Stimulated activated CD8-positive, alpha-beta memory T cell treated with anti-CD3 and anti-CD28 coated beads, Interleukin-7, amount 100 ng/mL, for 4 hours (primary cell): ENCODE measurements around the gene USP35.

Source experiments
- DNase-seq, 2 donors: peaks; one replicate each; pipeline ENCODE4 v3.0.0-alpha.2; 2020; ENCODE audit warnings: low read depth in 2 of 2

The USP35 gene

DNA sequence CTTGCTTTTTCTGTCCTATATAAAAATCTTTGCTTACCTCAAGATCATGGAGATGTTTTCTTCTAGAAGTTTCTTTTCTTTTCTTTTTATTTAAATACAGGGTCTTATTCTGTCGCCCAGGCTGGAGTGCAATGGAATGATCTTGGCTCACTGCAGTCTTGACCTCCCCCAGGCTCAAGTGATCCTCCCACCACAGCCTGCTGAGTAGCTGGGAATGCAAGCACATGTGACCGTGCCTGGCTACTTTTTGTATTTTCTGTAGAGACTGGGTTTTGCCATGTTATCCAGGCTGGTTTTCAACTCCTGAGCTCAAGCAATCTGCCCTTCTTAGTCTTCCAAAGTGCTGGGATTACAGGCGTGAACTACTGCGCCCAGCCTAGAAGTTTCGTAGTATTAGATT, 45.3 kb downstream of the USP35 start:
- no peak for DNase-seq

DNA sequence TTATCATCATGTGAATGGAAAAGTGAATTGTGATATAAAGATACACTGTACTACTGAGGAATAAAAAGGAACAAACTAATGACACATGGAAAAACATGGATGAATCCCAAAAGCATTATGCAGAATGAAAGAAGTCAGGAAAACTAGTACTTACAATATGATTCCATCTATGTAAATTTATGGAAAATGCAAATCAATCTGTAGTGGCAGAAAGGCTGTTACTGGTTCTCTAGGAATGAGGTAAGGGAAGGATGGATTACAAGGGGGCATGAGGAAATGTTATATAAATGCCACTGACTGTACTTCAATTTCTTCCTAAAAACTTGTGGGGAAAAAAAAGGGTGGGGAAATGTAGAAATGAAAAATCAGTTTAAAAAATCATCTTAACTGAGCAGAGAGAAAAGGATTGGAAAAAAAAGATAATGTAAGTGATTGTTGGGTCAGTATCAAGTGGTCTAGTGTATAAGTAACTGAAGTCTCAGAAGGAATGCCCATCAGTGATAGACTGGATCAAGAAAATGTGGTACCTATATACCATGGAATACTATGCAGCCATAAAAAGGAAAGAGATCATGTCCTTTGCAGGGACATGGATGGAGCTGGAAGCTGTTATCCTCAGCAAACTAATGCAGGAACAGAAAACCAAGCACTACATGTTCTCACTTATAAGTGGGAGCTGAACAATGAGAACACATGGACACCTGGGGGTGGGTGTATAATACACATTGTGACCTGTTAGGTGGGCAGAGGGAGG, 48.8 kb downstream of the USP35 start:
- DNase-seq, result no peak

DNA sequence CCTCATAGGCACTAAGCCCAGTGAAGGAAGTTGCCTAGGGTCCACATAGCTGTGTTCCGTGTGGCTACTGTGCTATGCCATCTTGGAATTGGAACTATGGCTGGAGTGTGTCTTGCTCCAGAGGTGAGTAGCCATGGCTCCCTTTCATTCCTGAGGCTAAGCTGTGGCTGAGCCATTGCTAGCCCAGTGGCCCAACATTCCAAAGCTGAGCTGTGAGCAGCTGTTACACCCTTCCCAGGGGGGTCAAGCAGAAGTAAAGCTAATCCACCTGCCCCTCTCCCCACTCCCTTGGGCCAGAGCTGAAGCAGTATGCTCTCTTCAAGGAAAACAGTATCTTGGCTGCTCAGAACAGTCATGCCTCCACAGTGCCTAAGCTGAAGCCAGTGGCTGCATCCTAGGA, 51.1 kb downstream of the USP35 start:
- no peak for DNase-seq

DNA sequence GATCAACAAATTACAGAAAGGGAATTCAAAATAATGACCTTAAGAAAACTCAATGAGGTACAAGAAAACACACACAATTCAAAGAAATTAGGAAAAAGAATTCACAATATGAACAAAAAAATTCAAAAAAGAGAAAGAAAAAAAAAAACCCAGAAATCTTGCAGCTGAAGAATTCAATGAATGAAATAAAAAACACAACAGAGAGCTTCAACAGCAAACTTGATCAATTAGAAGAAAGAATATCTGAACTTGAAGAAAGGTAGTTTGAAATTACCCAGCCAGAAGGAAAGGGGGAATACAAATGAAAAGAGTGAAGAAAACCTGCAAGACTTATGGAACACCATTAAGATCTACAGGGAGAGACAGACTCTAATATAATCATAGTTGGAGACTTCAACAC, 52.8 kb downstream of the USP35 start:
- no peak for DNase-seq

DNA sequence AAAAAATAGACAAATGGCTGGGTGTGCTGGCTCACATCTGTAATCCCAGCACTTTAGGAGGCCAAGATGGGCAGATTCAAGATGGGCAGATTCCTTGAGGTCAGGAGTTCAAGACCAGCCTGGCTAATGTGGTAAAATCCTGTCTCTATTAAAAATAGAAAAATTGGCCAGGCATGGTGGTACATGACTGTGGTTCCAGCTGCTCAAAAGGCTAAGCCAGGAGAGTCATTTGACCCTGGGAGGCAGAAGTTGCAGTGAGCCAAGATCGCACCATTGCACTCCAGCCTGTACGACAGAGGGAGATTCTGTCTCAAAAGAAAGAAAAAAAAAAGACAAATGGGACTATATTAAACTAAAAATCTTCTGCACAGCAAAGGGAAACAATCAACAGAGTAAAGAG, 55.4 kb downstream of the USP35 start:
- no peak for DNase-seq

DNA sequence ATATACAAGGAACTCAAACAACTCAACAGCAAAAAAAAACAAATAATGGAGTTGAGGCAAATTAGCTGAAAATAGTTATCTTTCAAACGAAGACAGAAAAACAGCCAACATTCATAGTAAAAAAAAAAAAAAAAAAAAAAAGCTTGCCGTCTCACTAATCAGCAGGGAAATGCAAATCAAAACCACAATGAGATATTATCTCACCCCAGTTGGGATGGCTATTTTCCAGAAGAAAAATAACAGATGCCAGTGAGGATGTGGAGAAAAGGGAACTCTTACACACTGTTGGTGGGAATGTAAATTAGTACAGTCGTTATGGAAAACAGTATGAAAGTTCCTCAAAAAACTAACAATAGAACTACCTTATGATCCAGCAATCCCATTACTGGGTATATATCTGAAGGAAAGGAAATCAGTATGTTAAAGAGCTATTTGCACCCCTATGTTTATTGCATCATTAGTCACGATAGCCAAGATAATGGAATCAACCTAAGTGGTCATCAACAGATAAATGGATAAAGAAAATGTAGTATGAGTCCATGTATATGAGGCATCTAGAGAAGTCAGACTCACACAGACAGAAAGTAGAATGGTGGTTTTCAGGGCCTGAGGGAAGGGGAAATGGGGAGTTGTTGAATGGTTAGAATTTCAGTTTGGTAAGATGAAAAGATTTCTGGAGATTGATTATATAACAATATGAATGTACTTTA, 56.0 kb downstream of the USP35 start:
- no peak for DNase-seq

DNA sequence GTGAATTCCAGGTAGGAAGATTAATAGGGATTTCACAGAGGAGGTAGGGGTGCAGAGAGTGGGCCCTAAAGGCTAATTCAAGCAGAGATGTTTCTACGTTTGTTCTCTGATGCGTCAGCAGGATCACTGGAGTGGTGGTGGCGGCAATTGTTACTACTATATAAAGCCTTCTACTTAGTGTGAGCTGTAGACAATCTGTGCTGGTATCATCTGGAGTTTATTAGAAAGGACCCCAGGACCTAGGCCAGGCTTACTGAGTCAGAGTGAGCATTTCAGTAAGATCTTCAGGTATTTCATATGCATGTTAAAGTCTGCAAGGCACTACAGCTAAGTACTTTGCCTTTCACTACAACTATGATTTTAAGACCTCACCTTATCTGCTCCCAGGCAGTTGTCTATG, 59.5 kb downstream of the USP35 start:
- DNase-seq, result no peak

DNA sequence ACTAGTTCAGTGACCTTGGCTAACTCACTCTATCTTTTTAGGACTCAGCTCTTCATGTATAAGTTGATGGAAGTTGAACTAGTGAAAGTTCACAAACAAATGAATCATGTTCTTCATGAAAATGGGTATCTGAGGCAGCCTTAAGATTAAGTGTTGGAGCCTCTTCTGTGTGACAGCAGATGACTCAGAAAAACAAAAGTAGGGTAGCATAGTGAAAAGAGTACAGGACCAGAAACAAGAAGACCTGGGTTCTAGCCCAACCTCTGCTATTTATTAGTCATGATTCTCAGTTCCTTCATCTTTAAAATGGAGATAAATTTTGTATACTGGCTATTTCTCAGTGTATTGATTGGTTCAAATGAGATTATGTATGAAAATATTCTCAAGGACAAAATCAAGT, 60.2 kb downstream of the USP35 start:
- DNase-seq, result no peak

DNA sequence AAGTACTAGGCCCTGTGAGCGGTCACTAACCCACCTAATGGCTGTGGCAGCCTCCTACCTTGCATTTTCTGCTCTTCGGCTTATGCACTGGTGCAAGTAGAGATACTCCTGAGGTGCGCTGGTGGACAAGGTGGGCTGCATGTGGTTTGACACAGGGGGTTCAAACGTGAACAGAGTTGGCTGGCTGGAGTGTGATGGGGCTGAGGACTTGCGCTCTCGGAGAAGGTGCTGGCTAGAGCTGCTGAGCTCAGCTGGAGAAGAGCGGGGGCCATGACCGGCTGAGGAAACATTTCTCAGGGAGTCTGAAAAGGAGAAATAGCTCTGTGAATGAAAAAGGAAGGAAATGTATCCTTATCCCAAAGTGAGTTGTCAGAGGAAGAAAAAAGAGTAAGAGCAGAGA, 61.4 kb downstream of the USP35 start:
- no peak for DNase-seq

DNA sequence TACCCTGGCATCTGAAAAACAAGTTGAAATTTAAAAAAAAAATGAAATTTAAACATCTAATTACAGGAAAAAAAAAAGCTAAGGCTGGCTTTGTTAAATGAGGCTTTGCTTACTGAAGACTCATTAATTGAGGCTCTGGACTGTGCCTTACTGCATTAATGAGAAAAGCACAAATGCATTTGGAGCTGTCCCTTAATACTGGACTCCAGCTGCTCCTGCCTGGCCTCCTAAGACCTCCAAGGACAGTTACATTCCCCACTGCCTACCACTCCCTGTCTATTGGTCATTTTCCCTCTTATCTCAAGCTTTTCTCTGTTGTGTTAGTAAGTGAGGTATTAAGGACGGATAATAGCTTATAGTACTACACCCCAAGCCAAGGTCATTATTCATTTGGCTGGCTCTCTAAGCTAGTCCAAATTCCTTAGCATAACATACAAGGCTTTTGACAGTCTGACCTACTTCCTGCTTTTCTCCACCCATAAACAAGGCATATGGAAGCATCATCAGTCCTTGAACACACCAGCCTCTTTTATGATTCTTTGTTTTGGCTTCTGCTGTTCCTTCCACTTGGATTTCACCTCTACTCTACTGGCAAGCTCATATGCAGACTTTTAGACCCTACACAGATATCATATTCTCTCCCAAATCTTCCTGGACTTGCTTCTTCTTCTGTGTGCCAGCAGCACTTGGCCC, 62.5 kb downstream of the USP35 start:
- DNase-seq, result no peak

DNA sequence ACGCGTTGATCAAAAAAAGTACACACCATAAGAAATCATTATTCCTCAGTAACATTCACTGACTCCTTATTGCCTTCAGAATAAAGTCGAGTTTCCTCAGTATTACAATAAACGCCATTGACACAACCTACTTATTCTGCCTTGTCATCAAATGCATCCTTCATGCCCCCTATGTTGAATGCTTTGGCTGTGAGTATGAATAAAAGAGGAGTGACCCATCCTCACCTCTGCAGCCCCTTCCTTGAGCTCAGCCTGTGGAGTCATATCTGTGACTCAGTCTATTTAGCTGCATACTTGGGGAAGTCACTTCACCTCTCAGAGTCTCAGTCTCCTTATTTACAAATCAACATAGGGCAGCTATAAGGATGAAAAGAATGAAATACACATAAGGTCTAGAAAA, 65.1 kb downstream of the USP35 start:
- no peak for DNase-seq

DNA sequence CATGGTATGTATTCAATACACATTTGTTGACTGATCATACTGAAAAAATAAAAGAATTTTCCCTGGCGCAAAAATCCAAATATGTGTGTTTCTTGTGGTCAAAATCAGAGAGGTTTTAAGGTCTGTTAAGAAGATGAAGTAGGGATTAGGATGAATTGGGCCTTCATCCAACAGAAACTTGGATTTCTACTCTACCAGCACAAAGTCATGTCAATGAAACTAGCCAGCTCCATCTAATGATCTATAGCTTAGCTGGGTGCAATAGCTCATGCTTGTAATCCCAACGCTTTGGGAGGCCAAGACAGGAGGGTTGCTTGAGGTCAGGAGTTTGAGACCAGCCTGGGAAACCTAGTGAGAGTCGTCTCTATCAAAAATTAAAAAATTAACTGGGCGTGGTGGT, 65.5 kb downstream of the USP35 start:
- DNase-seq, result no peak

DNA sequence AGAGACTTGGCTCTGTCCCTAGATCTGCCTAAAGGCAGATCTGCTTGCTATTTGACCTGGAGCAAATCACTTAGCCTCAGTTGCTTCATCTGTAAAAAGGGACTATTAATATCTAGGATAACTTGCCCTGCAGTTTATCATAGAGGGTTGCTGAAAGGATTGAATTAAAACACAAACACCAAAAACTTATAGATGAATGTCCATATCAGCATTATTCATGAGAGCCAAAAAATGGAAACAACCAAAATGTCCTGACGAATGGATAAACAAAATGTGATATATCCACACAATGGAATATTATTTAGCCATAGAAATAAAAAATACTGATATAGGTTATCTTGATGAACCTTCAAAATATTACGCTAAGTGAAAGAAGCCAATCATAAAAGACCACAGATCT, 67.2 kb downstream of the USP35 start:
- no peak for DNase-seq

DNA sequence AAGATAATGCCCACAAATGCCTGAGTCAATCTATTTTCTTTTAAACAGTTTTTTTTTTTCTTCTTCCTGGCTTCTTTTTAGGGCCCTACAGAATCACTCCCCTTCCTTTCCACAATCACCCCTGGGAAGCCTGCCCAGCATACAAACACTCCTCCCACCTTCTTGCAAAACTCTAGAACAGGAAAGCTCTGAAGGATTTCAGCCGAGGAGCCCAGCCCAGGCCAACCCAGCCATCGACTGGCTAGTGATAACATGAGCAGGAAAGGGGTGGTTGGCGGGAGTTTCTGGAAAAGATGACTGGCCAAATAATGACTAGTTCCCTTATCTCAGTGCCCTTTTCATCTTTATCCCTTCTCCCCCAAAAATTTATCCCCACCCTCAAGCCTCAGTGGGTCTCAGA, 68.2 kb downstream of the USP35 start:
- DNase-seq, result no peak

DNA sequence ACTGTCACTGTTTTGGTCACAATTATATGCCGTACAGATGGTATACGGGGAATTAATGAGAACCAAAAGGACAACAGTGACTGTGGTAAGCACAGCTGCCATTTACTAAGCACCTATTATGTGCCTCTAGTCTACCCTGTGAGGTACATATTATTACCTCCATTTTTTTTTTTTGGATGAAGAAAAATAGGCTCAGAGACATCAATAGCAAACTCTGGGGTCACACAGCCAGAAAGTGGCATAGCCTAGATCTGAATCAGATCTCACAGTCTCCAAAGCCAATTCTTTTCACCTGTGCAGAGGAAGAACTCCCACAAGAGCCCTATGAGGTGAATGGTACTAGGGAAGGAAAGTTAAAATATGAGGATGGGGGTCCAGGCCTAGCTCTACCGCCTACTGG, 68.9 kb downstream of the USP35 start:
- DNase-seq, result no peak

DNA sequence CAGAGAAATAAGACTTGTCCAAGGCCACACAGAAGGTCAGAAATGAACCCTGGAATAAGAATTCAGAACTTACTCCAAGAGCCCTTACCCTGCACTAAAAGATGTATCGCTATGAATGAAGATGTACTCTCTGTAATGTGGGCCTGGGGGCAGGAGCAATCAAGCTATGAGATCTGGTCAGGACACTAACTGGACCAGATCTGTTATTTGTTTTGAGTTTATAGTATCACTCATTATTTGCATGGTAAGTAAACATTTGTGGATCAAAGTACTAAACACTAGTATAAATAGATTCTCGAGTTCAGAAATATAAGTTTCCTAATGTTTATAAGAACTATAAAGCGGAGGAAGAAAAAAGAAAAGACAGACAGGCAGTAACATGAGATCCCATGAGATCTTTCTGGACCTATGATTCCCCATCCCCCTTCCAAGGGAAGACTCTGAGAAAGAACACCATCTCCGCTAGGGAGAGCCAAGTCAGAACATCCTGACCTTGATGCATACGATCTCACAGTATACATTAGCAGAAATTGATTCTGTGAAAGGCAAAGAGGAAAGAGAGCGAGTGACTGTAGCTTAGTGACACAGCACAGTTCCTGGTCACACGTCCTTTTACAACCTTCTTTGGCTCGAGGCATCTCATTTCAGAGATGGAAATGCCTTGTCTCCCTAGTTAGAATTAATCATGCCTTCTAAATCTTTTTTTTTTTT, 71.2 kb downstream of the USP35 start:
- DNase-seq, result no peak

DNA sequence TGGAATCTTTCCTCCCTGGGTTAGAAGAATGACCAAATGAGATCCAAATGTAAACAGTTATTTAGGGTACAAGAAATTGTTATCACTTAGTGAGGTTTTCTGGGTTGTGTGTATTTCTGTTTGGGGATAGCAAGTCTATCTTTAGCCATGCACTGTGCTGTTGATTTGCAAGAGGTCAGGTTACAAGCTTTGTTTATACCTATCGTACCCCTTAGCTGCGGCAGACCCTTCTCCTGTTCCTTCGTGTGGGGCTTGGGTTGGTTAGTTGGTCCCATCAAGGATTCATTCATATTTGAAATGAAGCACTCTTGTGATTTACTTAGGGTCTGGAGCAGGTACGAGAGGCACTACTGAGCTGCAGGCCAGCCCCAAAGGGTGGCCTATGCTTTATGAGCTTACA, 72.6 kb downstream of the USP35 start:
- no peak for DNase-seq

DNA sequence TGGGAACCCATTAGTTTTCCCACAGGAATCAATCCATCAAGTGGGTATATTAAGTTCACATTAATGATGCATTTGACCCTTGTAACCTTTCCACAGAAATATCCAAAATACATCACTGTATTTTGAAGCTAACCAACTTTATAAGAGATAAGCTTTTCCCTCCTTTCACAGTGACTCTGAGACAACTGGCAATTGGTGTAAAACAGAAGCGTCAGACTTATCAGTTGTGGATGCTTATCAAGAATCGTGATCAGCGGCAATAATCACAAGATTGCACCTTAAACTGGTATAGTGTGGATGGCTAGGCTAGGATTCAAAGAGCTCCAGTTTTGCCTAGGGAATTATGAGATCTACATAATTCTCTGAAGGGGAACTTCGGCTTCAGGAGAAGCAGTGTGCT, 73.1 kb downstream of the USP35 start:
- no peak for DNase-seq

DNA sequence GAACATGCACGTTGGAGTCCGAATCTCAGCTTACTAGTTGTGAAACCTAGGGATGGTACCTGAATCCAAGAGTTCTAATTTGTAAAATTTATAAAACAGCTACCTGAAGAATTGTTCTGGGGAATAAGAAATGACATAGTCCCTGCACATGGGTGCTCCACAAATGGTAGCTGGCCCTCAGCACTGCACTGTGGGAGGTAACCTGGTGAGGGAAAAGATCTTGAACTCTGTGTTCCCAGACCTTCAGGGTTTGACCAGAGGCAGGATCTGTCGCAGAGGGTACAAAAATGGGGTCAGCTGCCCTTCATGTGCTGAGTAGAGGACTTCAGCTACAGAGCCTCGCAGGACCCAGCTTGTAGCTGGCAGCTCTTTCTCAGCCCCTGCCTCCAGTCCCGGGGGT, 73.5 kb downstream of the USP35 start:
- DNase-seq, result no peak

DNA sequence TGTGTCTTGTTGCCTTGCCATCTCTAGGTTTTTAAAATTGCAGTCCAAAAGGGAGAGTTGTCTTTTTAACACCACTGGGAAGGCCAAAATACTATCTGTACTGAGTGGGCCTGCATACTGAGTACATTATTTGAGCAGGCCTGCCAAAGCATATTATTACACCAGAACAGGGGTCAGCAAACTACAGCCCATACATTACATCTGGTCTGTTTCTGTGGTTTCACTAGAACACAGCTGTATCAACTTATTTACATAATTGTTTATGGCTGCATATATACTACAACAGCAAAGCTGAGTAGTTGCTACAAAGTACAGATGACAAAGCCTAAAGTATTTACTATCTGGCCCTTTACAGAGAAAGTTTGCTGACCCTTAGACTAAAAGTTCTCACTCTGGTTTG, 74.0 kb downstream of the USP35 start:
- no peak for DNase-seq
